Osteoblast (primary cell): ENCODE results near the gene ADAP1. TPM values are rescaled to one million over a fixed set of nuclear protein-coding genes. Genes with fewer than 3 reads are reported as not detected.
A peak's percentile ranks its signal among the peaks of the same experiment; 100 is the strongest.

ENCODE experiments used
- DNase-seq: peaks from one replicate; pipeline ENCODE4 v3.0.0; 2011; ENCODE audit warnings: low spot score, mixed read lengths; ENCODE audit not compliant: insufficient read length; ENCODE audit errors: missing footprints
- H2AFZ ChIP-seq: 2 replicates; pipeline ENCODE4 v1.6.0; 2011; ENCODE audit warnings: mild to moderate bottlenecking, low read length
- H3K27ac ChIP-seq: 2 replicates; pipeline ENCODE4 v1.5.1; 2011; ENCODE audit warnings: mild to moderate bottlenecking, low read depth, low read length, moderate library complexity
- H3K27me3 ChIP-seq: 2 replicates; pipeline ENCODE4 v1.6.0; 2012; ENCODE audit warnings: mild to moderate bottlenecking, control low read depth, inconsistent platforms, low read length, moderate library complexity; ENCODE audit not compliant: insufficient read depth
- H3K36me3 ChIP-seq: 2 replicates; pipeline ENCODE4 v1.5.1; 2011; ENCODE audit warnings: mild to moderate bottlenecking, low read length, control low read depth, moderate library complexity; ENCODE audit not compliant: insufficient read depth
- H3K4me1 ChIP-seq: 2 replicates; pipeline ENCODE4 v1.5.1; 2011; ENCODE audit warnings: mild to moderate bottlenecking, low read length, control low read depth, moderate library complexity; ENCODE audit not compliant: insufficient read depth
- H3K4me2 ChIP-seq: 2 replicates; pipeline ENCODE4 v1.6.0; 2011; ENCODE audit warnings: mild to moderate bottlenecking, low read length; ENCODE audit not compliant: insufficient read depth
- H3K4me3 ChIP-seq: fragments of 200-600 bp; sonication (generic); 3 replicates; pipeline ENCODE4 v1.5.1; 2012; ENCODE audit warnings: mild to moderate bottlenecking, low read length, inconsistent platforms; ENCODE audit not compliant: insufficient read depth
- H3K79me2 ChIP-seq: 2 replicates; pipeline ENCODE4 v1.6.0; 2012; ENCODE audit warnings: mild to moderate bottlenecking, low read length, control low read depth, inconsistent platforms; ENCODE audit not compliant: insufficient read depth
- H3K9me3 ChIP-seq: 2 replicates; pipeline ENCODE4 v1.5.1; 2011; ENCODE audit warnings: low read depth, low read length, control low read depth
- H4K20me1 ChIP-seq: 2 replicates; pipeline ENCODE4 v1.6.0; 2012; ENCODE audit warnings: mild to moderate bottlenecking, low read length, control low read depth; ENCODE audit not compliant: insufficient read depth
- total RNA-seq: library from RNA; depleted of rRNA; stranded (reverse); fragments of >200 nt; gene quantifications from 2 replicates; pipeline ENCODE4 v1.2.3, GENCODE V29; 2012
- TF ChIP-seq, protein P1 (sequence below): IDR thresholded peaks from 2 replicates; pipeline ENCODE4 v1.5.1; 2011; ENCODE audit warnings: mild to moderate bottlenecking, low read depth, low read length, moderate library complexity; ENCODE audit errors: extremely low read depth

Gene ADAP1
- total RNA-seq, 1 donor, result 2.2 TPM

DNA sequence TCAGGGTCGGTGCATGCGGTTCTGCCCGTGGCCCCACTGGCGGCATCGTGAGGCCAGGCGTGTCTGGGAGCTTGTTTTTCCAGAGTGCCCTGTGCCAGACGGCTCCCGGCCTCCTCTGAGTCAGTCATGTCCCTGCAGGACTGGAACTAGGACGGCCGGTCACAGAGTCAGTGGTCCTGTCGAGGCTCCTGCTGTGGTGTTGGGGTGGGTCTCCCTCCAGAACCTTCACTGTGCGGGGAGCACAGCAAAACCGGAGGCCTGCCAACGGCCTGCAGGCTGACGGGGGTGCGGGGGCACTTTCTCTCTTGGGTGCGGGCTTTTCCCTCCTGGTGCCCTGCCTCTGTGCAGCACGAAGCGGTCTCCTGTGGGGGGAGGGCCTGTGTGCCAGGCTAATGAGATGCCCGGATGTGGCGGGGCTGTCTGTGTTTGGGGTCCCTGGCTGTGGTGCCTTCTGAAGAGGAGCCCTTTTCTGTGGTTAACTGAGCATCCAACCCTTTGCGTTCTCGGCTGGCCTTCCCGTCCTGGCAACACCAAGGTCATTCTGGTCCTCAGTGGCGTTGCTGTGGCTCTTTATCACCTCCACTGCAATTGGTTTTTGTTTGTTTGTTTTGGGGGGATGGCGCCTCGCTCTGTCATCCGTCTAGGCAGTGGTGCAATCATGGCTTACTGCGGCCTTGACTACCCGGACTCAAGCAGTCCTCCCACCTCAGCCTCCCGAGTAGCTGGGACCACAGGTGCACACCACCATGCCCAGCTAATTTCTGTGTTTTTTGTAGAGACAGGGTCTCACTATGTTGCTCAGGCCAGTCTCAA, 70.1 kb downstream of the ADAP1 start:
- DNase-seq, result peak; percentile 81
- Histone ChIP-seq H3K4me1 (no peaks in the 10 kb centered on the region), H3K9me3 (no peaks in the 10 kb centered on the region), H3K36me3 (peaks cover 13% of the 10 kb centered on the region), H3K27ac (no peak overlapping the region), H4K20me1 (peaks cover 70% of the 10 kb centered on the region), H3K79me2 (peaks cover 99% of the 10 kb centered on the region), H2AFZ (no peak overlapping the region), H3K27me3 (no peaks in the 10 kb centered on the region), H3K4me2 (no peak overlapping the region), H3K4me3 (no peak overlapping the region)
- TF ChIP-seq, protein P1, sequence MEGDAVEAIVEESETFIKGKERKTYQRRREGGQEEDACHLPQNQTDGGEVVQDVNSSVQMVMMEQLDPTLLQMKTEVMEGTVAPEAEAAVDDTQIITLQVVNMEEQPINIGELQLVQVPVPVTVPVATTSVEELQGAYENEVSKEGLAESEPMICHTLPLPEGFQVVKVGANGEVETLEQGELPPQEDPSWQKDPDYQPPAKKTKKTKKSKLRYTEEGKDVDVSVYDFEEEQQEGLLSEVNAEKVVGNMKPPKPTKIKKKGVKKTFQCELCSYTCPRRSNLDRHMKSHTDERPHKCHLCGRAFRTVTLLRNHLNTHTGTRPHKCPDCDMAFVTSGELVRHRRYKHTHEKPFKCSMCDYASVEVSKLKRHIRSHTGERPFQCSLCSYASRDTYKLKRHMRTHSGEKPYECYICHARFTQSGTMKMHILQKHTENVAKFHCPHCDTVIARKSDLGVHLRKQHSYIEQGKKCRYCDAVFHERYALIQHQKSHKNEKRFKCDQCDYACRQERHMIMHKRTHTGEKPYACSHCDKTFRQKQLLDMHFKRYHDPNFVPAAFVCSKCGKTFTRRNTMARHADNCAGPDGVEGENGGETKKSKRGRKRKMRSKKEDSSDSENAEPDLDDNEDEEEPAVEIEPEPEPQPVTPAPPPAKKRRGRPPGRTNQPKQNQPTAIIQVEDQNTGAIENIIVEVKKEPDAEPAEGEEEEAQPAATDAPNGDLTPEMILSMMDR, result no peak

DNA sequence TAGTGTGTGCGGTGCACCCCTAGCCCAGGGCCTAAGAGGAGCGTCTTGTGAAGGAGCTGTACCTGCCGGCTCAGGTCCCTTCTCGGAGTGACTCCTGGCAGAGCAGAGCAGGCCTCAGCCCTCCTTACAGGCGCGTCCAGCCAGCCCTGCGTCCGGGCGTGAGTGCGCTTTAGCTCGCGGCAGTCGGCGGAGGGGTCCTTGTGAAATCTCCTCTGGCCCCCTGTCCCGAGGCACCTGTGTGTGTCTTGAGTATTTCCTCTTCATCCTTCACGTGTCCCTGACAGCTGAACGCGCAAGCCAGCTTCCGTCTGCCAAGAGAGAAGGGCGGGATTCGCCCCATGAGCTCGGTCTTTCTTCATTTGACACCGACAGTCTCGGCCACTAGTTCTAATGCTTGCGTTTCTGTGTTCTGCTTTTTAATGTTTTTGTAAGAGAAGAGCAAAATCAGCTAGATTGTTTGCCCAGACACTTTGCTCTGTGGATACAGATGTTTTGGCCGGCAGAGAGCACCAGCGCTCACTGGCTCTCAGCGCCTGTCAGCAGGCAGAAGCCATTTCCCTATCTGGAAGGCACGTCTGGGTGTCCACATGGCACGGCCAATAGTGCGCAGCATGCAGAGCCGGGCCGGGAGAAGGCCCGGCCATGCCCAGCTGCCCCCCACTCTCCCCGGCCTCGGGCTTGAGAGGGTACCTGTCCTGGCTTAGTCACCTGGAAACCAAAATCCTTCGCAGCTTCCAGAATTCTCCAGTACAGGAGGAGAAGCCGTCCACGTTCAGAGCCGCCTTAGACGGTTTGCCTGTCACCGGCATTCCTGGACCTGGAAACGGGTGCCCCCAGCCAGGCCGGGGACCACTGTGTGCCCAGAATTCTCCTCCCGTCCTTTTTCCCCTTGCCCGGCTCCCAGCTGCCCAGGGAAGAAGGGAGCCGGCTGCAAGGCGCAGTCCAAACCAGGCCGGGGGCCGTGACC, 71.1 kb downstream of the ADAP1 start:
- Histone ChIP-seq H3K79me2 (peaks cover 99% of the 10 kb centered on the region), H3K27me3 (no peaks in the 10 kb centered on the region), H3K27ac (no peak overlapping the region), H4K20me1 (peaks cover 68% of the 10 kb centered on the region), H2AFZ (no peak overlapping the region), H3K4me1 (no peaks in the 10 kb centered on the region), H3K4me3 (no peak overlapping the region), H3K9me3 (no peaks in the 10 kb centered on the region), H3K36me3 (peaks cover 6% of the 10 kb centered on the region), H3K4me2 (no peak overlapping the region)
- DNase-seq, result peak; percentile 89
- TF ChIP-seq, protein P1, result no peak

DNA sequence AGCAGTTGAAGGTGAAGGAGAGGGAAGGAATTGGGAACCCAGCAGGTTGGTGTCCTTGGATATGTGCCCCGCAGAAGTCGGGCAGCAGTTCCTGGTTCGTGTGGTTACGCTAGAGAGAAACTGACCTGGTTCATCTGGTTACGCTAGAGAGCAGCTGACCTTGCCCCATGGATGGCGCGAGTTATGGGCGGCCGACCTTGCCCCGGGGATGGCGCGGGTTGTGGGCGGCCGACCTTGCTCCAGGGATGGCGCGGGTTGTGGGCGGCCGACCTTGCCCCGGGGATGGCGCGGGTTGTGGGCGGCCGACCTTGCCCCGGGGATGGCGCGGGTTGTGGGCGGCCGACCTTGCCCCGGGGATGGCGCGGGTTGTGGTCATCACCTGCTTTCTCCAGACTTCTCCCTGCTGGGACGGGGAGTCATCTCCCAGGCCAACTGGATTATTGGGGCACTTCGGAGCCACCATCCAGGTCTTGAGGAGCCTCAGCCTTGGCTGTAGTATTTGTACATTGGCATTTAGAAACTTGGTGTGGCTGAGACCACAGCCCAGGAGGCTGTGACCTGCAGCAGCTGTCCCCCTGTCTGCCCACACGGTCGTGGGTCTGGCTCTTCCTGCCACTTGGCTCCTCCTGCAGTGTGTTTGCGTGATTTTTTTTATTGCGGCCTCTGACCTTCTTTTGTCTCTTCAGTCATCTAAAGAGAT, 72.0 kb downstream of the ADAP1 start:
- Histone ChIP-seq H3K79me2 (peaks cover 99% of the 10 kb centered on the region), H3K27me3 (no peaks in the 10 kb centered on the region), H2AFZ (no peak overlapping the region), H3K4me1 (peaks cover 5% of the 10 kb centered on the region), H3K9me3 (no peaks in the 10 kb centered on the region), H4K20me1 (peaks cover 71% of the 10 kb centered on the region), H3K4me3 (no peak overlapping the region), H3K36me3 (peaks cover 6% of the 10 kb centered on the region), H3K4me2 (no peak overlapping the region), H3K27ac (no peak overlapping the region)
- TF ChIP-seq, protein P1, result no peak
- no peak for DNase-seq
